ENCODE measurements around the gene CUL3.

GRCh38 chr2:224506494-224506893, 78.7 kb downstream of the CUL3 start:
- no peak for TF ChIP-seq POLR2A (IDR thresholded peaks at IDR 0.05; ENCODE audit: low read length)
- no peak for TF ChIP-seq GATA1 (IDR thresholded peaks at IDR 0.05; ENCODE audit: low read depth, low read length)

Measured in erythroblast (primary cell).